ENCODE data around the gene SPEM3. TPM values are rescaled to one million over a fixed set of nuclear protein-coding genes. Genes with fewer than 3 reads are reported as not detected.

SPEM3 gene
- total RNA-seq, 2 donors from 2014 or later: not detected

GRCh38 chr17:7445619-7445968 is 16.9 kb downstream of the SPEM3 start:
- Mint-ChIP-seq H3K36me3 (no peaks in the 10 kb centered on the region), H3K4me1 (ENCODE audit: low read depth in 2 of 2) (peaks cover 11 to 20% of the 10 kb centered on the region in 2 donors), H3K27me3 (peaks cover 43 to 50% of the 10 kb centered on the region in 2 donors), H3K4me3 (peak overlapping the region; percentile 79), H3K9me3 (no peaks in the 10 kb centered on the region), H3K27ac (no peak overlapping the region)
- DNase-seq (ENCODE audit: low spot score): no peak
- ATAC-seq: peak; percentile 67 to 73

GRCh38 chr17:7448461-7448860 is 19.8 kb downstream of the SPEM3 start:
- H3K4me1 Mint-ChIP-seq (ENCODE audit: low read depth in 2 of 2): peaks cover 11 to 17% of the 10 kb centered on the region in 2 donors
- H3K9me3 Mint-ChIP-seq: no peaks in the 10 kb centered on the region
- H3K36me3 Mint-ChIP-seq: no peaks in the 10 kb centered on the region
- DNase-seq (ENCODE audit: low spot score): no peak
- H3K27ac Mint-ChIP-seq: no peak overlapping the region
- peaks cover 30 to 37% of the 10 kb centered on the region in 2 donors for H3K27me3 Mint-ChIP-seq
- no peak for ATAC-seq
- no peak overlapping the region for H3K4me3 Mint-ChIP-seq

- DNase-seq (ENCODE audit: low spot score) (no peak), ATAC-seq (no peak)
- no peaks in the 10 kb centered on the region for H3K36me3 Mint-ChIP-seq
- H3K27me3 Mint-ChIP-seq: no peaks in the 10 kb centered on the region
- peaks cover 9 to 26% of the 10 kb centered on the region in 2 donors for H3K4me1 Mint-ChIP-seq (ENCODE audit: low read depth in 2 of 2)
- no peak overlapping the region for H3K4me3 Mint-ChIP-seq
- H3K27ac Mint-ChIP-seq: peak overlapping the region in 1 of 2 donors; percentile 1
- no peaks in the 10 kb centered on the region for H3K9me3 Mint-ChIP-seq
These were observed 31.4 kb downstream of the SPEM3 start for GRCh38 chr17:7459961-7460545.

DNA sequence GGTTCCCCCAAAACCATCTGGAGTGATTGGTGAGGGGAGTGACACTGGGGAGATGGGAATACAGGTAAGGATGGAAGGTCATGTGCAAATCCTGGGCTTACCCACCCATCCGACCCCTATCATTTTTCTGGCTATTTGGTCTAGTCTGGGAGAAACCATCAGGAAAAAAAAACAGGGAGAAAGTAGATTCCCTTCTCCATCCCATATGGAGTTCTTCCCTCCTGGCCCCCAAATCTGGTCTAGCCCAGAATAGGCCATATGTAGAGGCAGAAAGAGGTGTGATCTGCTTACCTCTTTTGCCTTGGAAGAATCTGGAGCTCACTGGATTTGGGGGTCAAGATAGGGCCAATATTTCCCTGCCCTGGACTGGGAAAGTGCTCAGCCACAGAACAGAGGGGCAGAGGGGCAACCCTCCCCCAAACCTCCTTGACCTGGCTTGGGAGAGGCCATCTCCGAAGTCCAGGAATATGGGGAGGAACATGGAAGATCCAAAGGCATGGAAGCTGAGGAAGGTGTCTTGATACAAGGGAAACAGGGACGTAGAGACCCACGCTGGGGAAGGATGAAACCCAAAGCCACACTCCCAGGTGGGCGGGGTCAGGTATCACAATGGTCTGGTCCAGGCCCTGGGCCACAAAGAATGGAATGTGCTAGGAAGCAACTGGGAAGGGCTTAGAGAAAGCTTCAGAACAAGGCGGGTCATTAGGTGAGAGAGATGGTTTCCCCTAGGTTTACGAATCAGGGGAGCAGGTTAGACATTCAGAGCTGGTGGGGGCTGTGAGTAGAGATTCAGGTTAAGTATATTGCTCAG is 32.4 kb downstream of the SPEM3 start:
- Mint-ChIP-seq H3K27ac (no peak overlapping the region), H3K36me3 (no peaks in the 10 kb centered on the region), H3K9me3 (no peaks in the 10 kb centered on the region), H3K4me1 (ENCODE audit: low read depth in 2 of 2) (peaks cover 5 to 23% of the 10 kb centered on the region in 2 donors), H3K27me3 (no peaks in the 10 kb centered on the region), H3K4me3 (no peak overlapping the region)
- DNase-seq (ENCODE audit: low spot score) (no peak), ATAC-seq (no peak)

DNA sequence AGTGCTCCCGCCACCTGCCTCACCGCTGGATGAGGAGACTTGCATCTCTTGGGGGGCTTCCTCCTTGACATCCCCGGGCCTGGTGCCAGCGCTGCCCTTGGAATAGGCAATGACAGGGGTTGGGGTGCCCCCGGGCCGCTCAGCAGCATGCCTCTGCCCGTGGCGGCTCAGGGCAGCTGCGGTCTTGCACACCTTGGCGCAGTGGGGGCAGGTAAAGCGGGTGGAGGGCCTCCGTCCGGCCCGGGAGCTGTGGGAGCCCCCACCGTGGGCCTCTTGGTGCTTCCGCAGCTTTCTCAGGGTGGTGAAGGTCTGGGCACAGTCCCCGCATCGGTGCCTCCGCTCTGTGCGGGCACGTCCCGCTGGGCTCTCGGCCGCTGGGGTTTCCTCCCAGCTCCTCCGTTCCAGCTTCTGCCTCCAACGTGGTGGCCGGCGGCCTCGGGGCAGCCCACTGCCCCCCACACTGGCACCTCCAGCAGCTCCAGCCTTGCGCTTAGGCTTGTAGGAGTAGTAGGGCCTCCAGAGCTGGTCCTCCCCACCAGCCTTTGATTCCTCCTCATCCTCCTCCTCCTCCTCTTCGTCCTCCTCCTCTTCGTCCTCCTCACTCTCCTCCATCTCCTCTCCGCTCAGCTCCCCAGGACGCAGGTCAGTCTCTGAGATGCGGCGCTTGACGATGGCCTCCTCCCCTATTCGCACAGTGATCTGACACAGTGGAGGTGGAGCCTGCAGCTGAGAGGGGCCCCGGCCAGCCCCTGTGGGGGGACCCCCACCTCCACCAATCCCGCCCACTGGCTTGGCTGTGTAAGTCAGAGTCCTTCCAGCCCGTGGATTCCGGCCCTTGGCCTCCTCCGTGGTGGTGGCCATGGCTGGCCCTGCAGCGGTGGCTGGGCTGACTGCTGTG is 34.1 kb downstream of the SPEM3 start:
- Mint-ChIP-seq H3K27ac (no peak overlapping the region), H3K4me3 (no peak overlapping the region), H3K4me1 (ENCODE audit: low read depth in 2 of 2) (peaks cover 8 to 25% of the 10 kb centered on the region in 2 donors), H3K9me3 (no peaks in the 10 kb centered on the region), H3K27me3 (no peaks in the 10 kb centered on the region), H3K36me3 (no peaks in the 10 kb centered on the region)
- ATAC-seq (peak in 1 of 2 donors; percentile 21), DNase-seq (ENCODE audit: low spot score) (no peak)

DNA sequence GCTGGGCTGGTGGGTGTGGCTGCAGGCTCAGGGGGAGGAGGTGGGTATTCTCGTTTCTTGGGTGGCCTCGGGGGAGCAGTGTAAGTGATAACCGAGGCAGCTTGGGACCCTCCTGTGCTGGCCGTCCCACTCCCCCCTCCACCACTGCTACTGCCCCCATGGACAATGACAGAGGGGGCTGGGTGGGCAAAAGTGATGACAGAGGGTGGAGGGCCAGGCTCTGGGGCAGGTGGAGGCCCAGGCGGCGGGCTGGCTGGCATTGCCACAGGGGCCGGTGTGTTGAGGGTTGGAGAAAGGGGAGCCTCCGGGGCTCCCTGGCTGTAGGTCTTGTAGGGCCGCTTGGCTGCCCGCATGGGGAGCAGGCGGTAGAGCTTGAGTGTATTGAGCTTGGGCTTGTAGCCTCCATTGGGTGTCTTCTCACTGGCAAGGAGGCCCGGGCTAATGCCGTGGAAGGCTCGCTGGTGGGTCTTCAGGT is 34.8 kb downstream of the SPEM3 start:
- H3K27me3 Mint-ChIP-seq: no peaks in the 10 kb centered on the region
- no peak overlapping the region for H3K4me3 Mint-ChIP-seq
- ATAC-seq (peak in 1 of 2 donors; percentile 29), DNase-seq (ENCODE audit: low spot score) (no peak)
- peaks cover 8 to 25% of the 10 kb centered on the region in 2 donors for H3K4me1 Mint-ChIP-seq (ENCODE audit: low read depth in 2 of 2)
- H3K27ac Mint-ChIP-seq: no peak overlapping the region
- no peaks in the 10 kb centered on the region for H3K36me3 Mint-ChIP-seq
- H3K9me3 Mint-ChIP-seq: no peaks in the 10 kb centered on the region

- no peaks in the 10 kb centered on the region for H3K36me3 Mint-ChIP-seq
- no peaks in the 10 kb centered on the region for H3K27me3 Mint-ChIP-seq
- H3K4me3 Mint-ChIP-seq: no peak overlapping the region
- no peak for DNase-seq (ENCODE audit: low spot score)
- H3K27ac Mint-ChIP-seq: no peak overlapping the region
- H3K9me3 Mint-ChIP-seq: no peaks in the 10 kb centered on the region
- peaks cover 8 to 20% of the 10 kb centered on the region in 2 donors for H3K4me1 Mint-ChIP-seq (ENCODE audit: low read depth in 2 of 2)
- ATAC-seq: no peak
These were observed 35.4 kb downstream of the SPEM3 start for GRCh38 chr17:7464081-7464480.

DNA sequence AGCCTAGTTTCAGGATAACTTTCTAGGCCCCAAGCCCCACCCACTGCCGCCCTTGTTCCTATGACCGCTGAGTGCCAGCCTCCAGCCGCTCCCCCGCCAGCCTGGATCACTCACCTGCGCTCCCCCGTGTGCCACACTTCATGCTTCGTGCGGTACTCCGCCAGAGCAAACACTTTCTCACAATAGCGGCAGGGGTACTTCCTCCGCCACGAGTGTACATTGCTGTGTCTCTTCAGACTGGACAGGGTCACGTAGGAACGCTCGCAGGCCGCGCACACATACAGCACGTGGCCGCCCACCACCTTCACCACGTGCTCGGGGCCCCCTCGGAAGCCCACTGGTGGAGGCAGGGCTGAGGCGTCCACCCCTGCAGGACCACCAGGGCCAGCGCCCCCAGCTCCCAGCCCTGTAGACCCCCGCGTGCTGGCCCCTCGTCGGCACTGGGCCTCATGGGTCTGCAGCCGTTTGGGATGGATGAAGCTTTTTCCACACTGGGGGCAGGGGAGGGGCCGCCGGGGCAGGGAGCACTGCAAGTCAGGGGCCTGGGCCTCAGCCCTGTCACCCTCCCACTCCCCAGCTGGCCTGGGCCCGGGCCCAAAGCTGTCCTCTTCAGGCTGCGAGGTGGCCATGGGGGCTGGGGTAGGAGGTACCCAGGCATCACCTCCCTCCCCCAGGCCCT is 37.1 kb downstream of the SPEM3 start:
- H3K27me3 Mint-ChIP-seq: no peaks in the 10 kb centered on the region
- DNase-seq (ENCODE audit: low spot score) (no peak), ATAC-seq (no peak)
- H3K4me3 Mint-ChIP-seq: no peak overlapping the region
- no peaks in the 10 kb centered on the region for H3K9me3 Mint-ChIP-seq
- no peak overlapping the region for H3K27ac Mint-ChIP-seq
- no peaks in the 10 kb centered on the region for H3K36me3 Mint-ChIP-seq
- peaks cover 8 to 16% of the 10 kb centered on the region in 2 donors for H3K4me1 Mint-ChIP-seq (ENCODE audit: low read depth in 2 of 2)

DNA sequence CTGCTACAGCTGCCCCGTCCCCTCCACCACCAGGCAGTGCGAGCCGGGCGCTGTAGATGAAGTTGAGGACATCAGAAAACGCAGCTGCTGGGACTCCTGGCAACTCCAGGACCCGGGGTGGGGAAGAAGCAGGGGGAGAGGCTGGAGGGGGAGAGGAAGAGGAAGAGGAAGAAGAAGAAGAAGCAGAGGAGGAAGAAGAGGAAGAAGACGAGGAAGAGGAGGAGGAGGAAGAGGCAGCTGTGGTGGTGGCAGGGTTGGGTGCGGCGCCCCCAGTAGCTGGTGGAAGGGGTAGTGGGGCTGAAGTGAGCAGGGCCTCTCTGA is 37.6 kb downstream of the SPEM3 start:
- Mint-ChIP-seq H3K27me3 (no peaks in the 10 kb centered on the region), H3K27ac (peak overlapping the region in 1 of 2 donors; percentile 79), H3K36me3 (no peaks in the 10 kb centered on the region), H3K4me1 (ENCODE audit: low read depth in 2 of 2) (peaks cover 8 to 13% of the 10 kb centered on the region in 2 donors), H3K9me3 (no peaks in the 10 kb centered on the region), H3K4me3 (no peak overlapping the region)
- no peak for ATAC-seq
- DNase-seq (ENCODE audit: low spot score): no peak

DNA sequence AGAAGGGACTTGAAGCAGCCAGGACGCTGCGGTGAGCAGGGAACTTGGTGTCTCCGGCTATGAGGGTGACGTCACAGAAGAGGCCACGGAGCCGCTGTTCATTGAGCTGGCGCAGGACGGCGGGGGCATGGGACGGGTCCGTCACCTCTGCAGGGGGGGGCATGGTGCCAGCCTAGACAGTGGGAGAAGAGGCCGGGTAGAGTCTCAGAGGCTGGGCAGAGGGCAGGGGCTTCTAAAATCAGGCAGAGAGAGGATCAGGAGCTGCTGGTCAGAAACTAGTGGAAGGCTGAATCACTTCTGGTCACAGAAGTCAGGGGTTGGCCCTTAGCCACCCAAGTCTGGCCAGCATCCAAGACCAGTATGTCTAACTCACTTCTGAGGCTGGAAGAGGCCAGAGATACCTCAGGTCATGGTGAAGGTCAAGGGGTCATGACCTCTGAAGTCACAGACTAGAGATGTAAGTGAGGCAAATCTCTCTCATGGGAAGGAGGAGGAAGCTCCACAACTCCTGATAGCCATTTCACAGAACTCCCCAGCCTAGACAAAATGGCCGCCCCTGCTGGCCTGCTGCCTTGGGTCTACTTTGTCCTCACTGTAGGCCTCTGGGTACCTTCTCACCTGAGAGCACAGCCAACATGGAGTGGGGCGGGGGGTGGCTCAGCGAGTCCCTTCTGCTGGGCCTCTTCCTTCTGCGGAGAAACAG is 38.1 kb downstream of the SPEM3 start:
- DNase-seq (ENCODE audit: low spot score) (no peak), ATAC-seq (peak in 1 of 2 donors; percentile 14)
- Mint-ChIP-seq H3K27ac (peak overlapping the region in 1 of 2 donors; percentile 79), H3K4me3 (no peak overlapping the region), H3K4me1 (ENCODE audit: low read depth in 2 of 2) (peaks cover 11 to 16% of the 10 kb centered on the region in 2 donors), H3K36me3 (no peaks in the 10 kb centered on the region), H3K27me3 (no peaks in the 10 kb centered on the region), H3K9me3 (no peaks in the 10 kb centered on the region)

DNA sequence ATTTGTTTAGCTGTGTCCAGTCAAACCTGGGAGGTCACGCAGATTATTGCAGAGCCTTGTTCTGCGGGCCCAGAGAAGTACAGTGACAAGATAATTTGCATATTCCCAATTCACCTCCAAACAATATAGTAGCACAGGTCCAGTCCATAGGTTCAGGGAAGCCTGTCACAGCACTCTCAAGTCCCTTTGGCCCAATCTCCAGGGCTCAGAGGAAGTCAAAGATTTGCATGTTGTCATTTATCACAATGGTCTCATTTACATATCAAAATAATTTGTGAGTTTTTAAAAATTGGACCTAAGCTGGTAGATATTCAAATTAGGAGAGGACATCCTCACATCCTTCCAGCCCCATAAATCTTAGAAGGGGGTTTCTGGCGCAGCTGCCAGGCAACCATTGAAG is 38.8 kb downstream of the SPEM3 start:
- no peaks in the 10 kb centered on the region for H3K27me3 Mint-ChIP-seq
- peaks cover 15 to 20% of the 10 kb centered on the region in 2 donors for H3K4me1 Mint-ChIP-seq (ENCODE audit: low read depth in 2 of 2)
- H3K4me3 Mint-ChIP-seq: no peak overlapping the region
- H3K27ac Mint-ChIP-seq: peak overlapping the region in 1 of 2 donors; percentile 79
- H3K9me3 Mint-ChIP-seq: no peaks in the 10 kb centered on the region
- no peaks in the 10 kb centered on the region for H3K36me3 Mint-ChIP-seq
- DNase-seq (ENCODE audit: low spot score) (no peak), ATAC-seq (no peak)

DNA sequence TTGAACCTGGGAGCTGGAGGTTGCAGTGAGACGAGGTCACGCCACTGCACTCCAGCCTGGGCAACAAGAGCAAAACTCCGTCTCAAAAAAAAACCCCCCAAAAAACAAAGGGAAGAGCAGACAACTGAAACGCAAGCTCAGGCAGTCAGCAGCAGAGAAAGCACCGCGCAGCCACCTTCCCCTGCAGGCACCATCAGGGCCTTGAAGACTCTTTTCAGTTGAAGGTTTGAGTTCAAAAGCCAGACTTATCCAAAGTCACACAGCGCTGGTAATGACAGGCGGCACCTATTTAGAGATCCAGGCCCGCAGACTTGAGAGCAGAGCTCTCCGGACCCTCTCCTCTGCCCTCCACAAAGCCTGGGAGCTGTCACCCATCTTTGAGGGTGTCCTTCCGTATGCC is 39.6 kb downstream of the SPEM3 start:
- Mint-ChIP-seq H3K27ac (peak overlapping the region in 1 of 2 donors; percentile 48), H3K9me3 (no peaks in the 10 kb centered on the region), H3K4me1 (ENCODE audit: low read depth in 2 of 2) (peaks cover 15 to 17% of the 10 kb centered on the region in 2 donors)

More for the DNA sequence above, 39.6 kb downstream of the SPEM3 start:
- no peak for ATAC-seq
- DNase-seq (ENCODE audit: low spot score): no peak
- H3K27me3 Mint-ChIP-seq: no peaks in the 10 kb centered on the region
- no peak overlapping the region for H3K4me3 Mint-ChIP-seq
- H3K36me3 Mint-ChIP-seq: no peaks in the 10 kb centered on the region

Measured in natural killer cell treated with Interleukin-12 subunit alpha and Interleukin-12 subunit beta and Interleukin-15 and Interleukin-18, amount 100 ng/mL, for 72 hours (primary cell).